Neural progenitor cell (in vitro differentiated cells): Measurements from ENCODE around the gene XRCC1. TPM values are rescaled to one million over a fixed set of nuclear protein-coding genes. Genes with fewer than 3 reads are reported as not detected.

Experiments
- DNase-seq: peaks from one replicate; pipeline ENCODE4 v3.0.0-alpha.2; 2016; ENCODE audit warnings: low spot score
- H2AFZ ChIP-seq: fragments of 200-600 bp; sonication (generic); replicated peaks from 2 replicates; pipeline ENCODE4 v1.6.1; 2016; ENCODE audit warnings: antibody characterized with exemption
- H3F3A ChIP-seq: fragments of 200-600 bp; sonication (generic); 2 replicates; pipeline ENCODE4 v1.6.1; 2016; ENCODE audit warnings: antibody characterized with exemption, low read depth
- H3K27ac ChIP-seq: fragments of 200-600 bp; sonication (generic); 2 replicates; pipeline ENCODE4 v1.5.1; 2016; ENCODE audit warnings: mild to moderate bottlenecking
- H3K27me3 ChIP-seq: fragments of 200-600 bp; sonication (generic); 2 replicates; pipeline ENCODE4 v1.6.1; 2016; ENCODE audit warnings: mild to moderate bottlenecking, moderate library complexity
- H3K36me3 ChIP-seq: fragments of 200-600 bp; sonication (generic); 2 replicates; pipeline ENCODE4 v1.5.1; 2016
- H3K4me1 ChIP-seq: fragments of 200-600 bp; sonication (generic); 2 replicates; pipeline ENCODE4 v1.6.1; 2016; ENCODE audit warnings: mixed run types
- H3K4me2 ChIP-seq: fragments of 200-600 bp; sonication (generic); 2 replicates; pipeline ENCODE4 v1.6.1; 2016
- H3K4me3 ChIP-seq: fragments of 200-600 bp; sonication (generic); 2 replicates; pipeline ENCODE4 v1.5.1; 2016
- H3K79me2 ChIP-seq: fragments of 200-600 bp; sonication (generic); 2 replicates; pipeline ENCODE4 v1.6.1; 2016; ENCODE audit warnings: low read depth
- H3K9ac ChIP-seq: fragments of 200-600 bp; sonication (generic); 2 replicates; pipeline ENCODE4 v1.6.1; 2016
- H3K9me3 ChIP-seq: fragments of 200-600 bp; sonication (generic); 2 replicates; pipeline ENCODE4 v1.5.1; 2016; ENCODE audit warnings: low read depth
- H4K20me1 ChIP-seq: fragments of 200-600 bp; sonication (generic); 2 replicates; pipeline ENCODE4 v1.6.1; 2016; ENCODE audit warnings: low read depth
- H3K27ac Mint-ChIP-seq: 3 replicates; pipeline ENCODE4 v1.8.0; 2021; ENCODE audit warnings: mixed read lengths
- H3K27me3 Mint-ChIP-seq: 2 replicates; pipeline ENCODE4 v1.8.0; 2022; ENCODE audit warnings: low read depth, mild to moderate bottlenecking, inconsistent platforms, moderate library complexity, mixed read lengths; ENCODE audit not compliant: insufficient read depth
- H3K36me3 Mint-ChIP-seq: 3 replicates; pipeline ENCODE4 v1.8.0; 2021; ENCODE audit warnings: mixed read lengths
- H3K4me1 Mint-ChIP-seq: 3 replicates; pipeline ENCODE4 v1.8.0; 2021; ENCODE audit warnings: mixed read lengths
- H3K4me3 Mint-ChIP-seq: 3 replicates; pipeline ENCODE4 v1.8.0; 2021; ENCODE audit warnings: mild to moderate bottlenecking, moderate library complexity, mixed read lengths
- H3K9me3 Mint-ChIP-seq: 3 replicates; pipeline ENCODE4 v1.8.0; 2020; ENCODE audit warnings: mixed read lengths
- EZH2 ChIP-seq: fragments of 200-600 bp; sonication (generic); IDR thresholded peaks from 2 replicates; pipeline ENCODE4 v1.6.1; 2017; ENCODE audit warnings: antibody characterized with exemption, mild to moderate bottlenecking, moderate library complexity
- EZH2phosphoT487 ChIP-seq: fragments of 200-600 bp; sonication (generic); IDR thresholded peaks from 2 replicates; pipeline ENCODE4 v1.6.1; 2017; ENCODE audit warnings: antibody characterized with exemption
- total RNA-seq: library from RNA; depleted of rRNA; stranded (reverse); fragments of >200 nt; gene quantifications from 2 replicates; pipeline ENCODE4 v1.2.3, GENCODE V29; 2015; ENCODE audit warnings: low replicate concordance
- TF ChIP-seq, protein P1 (sequence below): fragments of 200-600 bp; sonication (generic); IDR thresholded peaks from 2 replicates; pipeline ENCODE4 v1.5.1; 2017; ENCODE audit warnings: antibody characterized with exemption, mild to moderate bottlenecking

XRCC1 gene
- total RNA-seq, 1 donor from 2014 or later: 33.8 TPM

DNA sequence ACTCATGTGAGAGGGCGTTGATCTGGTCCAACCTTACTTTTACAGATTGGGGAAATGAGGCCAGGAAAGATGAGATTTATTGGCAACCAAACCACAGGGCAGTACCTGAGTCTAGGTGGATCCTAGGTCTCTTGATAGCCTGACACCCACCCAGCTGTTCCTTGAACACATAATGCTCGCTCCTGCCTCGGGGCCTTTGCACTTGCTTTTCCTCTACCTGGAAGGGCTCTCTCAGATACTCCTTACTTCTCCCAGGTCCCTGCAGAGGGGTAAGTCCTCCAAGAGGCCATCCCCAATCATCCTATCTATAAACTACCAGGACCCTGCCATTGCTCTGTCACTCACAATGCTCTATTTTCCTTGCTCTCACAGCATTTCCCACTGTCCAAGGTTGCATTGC lies 34.9 kb downstream of the XRCC1 start:
- Histone ChIP-seq H4K20me1 (no peaks in the 10 kb centered on the region), H3K79me2 (no peaks in the 10 kb centered on the region), H3K4me2 (no peak overlapping the region), H3K9me3 (peaks cover 9% of the 10 kb centered on the region), H3K9ac (no peak overlapping the region), H3K27ac (no peak overlapping the region), H3F3A (peaks cover 5% of the 10 kb centered on the region), H2AFZ (no peak overlapping the region), H3K4me3 (no peak overlapping the region), H3K27me3 (no peaks in the 10 kb centered on the region), H3K36me3 (peaks cover 13% of the 10 kb centered on the region), H3K4me1 (no peaks in the 10 kb centered on the region)
- TF ChIP-seq, protein P1, sequence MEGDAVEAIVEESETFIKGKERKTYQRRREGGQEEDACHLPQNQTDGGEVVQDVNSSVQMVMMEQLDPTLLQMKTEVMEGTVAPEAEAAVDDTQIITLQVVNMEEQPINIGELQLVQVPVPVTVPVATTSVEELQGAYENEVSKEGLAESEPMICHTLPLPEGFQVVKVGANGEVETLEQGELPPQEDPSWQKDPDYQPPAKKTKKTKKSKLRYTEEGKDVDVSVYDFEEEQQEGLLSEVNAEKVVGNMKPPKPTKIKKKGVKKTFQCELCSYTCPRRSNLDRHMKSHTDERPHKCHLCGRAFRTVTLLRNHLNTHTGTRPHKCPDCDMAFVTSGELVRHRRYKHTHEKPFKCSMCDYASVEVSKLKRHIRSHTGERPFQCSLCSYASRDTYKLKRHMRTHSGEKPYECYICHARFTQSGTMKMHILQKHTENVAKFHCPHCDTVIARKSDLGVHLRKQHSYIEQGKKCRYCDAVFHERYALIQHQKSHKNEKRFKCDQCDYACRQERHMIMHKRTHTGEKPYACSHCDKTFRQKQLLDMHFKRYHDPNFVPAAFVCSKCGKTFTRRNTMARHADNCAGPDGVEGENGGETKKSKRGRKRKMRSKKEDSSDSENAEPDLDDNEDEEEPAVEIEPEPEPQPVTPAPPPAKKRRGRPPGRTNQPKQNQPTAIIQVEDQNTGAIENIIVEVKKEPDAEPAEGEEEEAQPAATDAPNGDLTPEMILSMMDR: no peak
- TF ChIP-seq EZH2: no peak
- no peak for TF ChIP-seq EZH2phosphoT487
- Mint-ChIP-seq H3K27ac (no peak overlapping the region), H3K27me3 (peaks cover 5% of the 10 kb centered on the region), H3K4me3 (no peak overlapping the region), H3K9me3 (peaks cover 12% of the 10 kb centered on the region), H3K36me3 (peaks cover 59% of the 10 kb centered on the region), H3K4me1 (peaks cover 9% of the 10 kb centered on the region)
- no peak for DNase-seq

DNA sequence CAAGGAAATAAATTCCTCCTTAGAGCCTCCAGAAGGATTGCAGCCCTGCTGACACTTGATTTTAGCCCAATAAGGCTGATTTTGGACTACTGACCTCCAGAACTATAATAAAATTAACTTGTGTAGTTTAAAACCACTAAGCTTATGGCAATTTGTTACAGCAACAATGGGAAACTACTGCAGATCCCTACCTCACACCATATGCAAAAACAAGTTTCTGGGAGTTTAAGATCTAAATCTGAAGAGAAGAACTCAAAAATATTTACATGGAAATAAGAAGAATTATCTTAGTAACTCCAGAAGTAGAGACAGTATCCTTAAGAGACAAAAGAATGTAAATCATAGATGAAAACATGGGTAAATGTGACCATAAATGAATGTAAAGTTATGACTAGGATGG lies 36.4 kb downstream of the XRCC1 start:
- no peak overlapping the region for H3K27ac Mint-ChIP-seq
- no peak for TF ChIP-seq EZH2
- no peak for TF ChIP-seq EZH2phosphoT487
- TF ChIP-seq, protein P1: no peak
- H3K27me3 Mint-ChIP-seq: peaks cover 5% of the 10 kb centered on the region
- Histone ChIP-seq H3K27ac (no peak overlapping the region), H3F3A (peaks cover 13% of the 10 kb centered on the region), H3K4me2 (no peak overlapping the region), H4K20me1 (no peaks in the 10 kb centered on the region), H3K4me1 (no peaks in the 10 kb centered on the region), H3K9me3 (peaks cover 9% of the 10 kb centered on the region), H3K9ac (no peak overlapping the region), H3K4me3 (no peak overlapping the region), H3K79me2 (no peaks in the 10 kb centered on the region), H2AFZ (no peak overlapping the region), H3K36me3 (peaks cover 13% of the 10 kb centered on the region), H3K27me3 (no peaks in the 10 kb centered on the region)
- H3K9me3 Mint-ChIP-seq: peaks cover 12% of the 10 kb centered on the region
- peaks cover 51% of the 10 kb centered on the region for H3K36me3 Mint-ChIP-seq
- DNase-seq: no peak
- H3K4me1 Mint-ChIP-seq: peaks cover 12% of the 10 kb centered on the region
- peak overlapping the region; percentile 2 for H3K4me3 Mint-ChIP-seq

DNA sequence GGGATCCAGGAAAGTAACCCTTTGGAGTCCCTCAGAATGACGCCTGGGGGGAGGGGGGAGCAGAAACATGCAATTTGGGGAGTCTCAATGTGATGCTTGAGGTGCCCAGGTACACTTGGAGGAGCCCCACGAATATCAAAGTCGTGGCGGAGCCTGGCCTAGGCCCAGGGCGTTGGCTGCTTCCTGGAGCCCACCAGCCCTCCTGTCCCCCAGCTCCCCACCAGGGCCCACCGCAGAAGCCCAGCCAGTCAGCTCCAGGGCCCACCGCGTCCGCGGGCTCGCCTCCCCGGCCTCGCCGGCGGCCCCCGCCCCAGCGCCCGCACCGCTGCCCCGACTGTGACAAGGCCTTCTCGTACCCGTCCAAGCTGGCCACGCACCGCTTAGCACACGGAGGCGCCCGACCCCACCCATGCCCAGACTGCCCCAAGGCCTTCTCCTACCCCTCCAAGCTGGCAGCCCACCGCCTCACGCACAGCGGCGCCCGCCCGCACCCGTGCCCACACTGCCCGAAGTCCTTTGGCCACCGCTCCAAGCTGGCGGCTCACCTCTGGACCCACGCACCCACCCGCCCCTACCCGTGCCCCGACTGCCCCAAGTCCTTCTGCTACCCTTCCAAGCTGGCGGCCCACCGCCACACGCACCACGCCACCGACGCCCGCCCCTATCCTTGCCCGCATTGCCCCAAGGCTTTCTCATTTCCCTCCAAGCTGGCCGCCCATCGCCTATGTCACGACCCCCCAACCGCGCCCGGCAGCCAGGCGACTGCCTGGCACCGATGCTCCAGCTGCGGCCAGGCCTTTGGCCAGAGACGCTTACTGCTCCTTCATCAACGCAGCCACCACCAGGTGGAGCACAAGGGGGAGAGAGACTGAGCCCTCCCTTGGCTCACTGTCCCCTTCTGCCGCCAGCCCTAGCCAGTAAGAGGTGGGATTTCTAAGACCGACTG lies 40.2 kb downstream of the XRCC1 start:
- no peak overlapping the region for H3K4me3 ChIP-seq
- H3K4me1 Mint-ChIP-seq: peaks cover 22% of the 10 kb centered on the region
- no peaks in the 10 kb centered on the region for H3K27me3 ChIP-seq
- H3K27me3 Mint-ChIP-seq: peaks cover 2% of the 10 kb centered on the region
- H3F3A ChIP-seq: peaks cover 29% of the 10 kb centered on the region
- peaks cover 25% of the 10 kb centered on the region for H3K36me3 Mint-ChIP-seq
- H2AFZ ChIP-seq: no peak overlapping the region
- no peak overlapping the region for H3K27ac ChIP-seq
- no peak overlapping the region for H3K9ac ChIP-seq
- H3K4me3 Mint-ChIP-seq: peak overlapping the region; percentile 68
- peaks cover 4% of the 10 kb centered on the region for H4K20me1 ChIP-seq
- no peaks in the 10 kb centered on the region for H3K79me2 ChIP-seq
- DNase-seq: peak; percentile 92
- H3K4me1 ChIP-seq: no peaks in the 10 kb centered on the region
- peak overlapping the region; percentile 46 for H3K27ac Mint-ChIP-seq
- peaks cover 13% of the 10 kb centered on the region for H3K36me3 ChIP-seq
- TF ChIP-seq EZH2: no peak
- TF ChIP-seq, protein P1: peak; percentile 71
- peaks cover 11% of the 10 kb centered on the region for H3K9me3 Mint-ChIP-seq
- H3K9me3 ChIP-seq: peaks cover 9% of the 10 kb centered on the region
- peak overlapping the region; percentile 67 for H3K4me2 ChIP-seq
